ENCODE measurements around the gene CCR8. TPM values are rescaled to one million over a fixed set of nuclear protein-coding genes. Genes with fewer than 3 reads are reported as not detected.
"Not testable (repeated sequence)": the region's sequence is repeated elsewhere in the genome, so short reads cannot be mapped to it uniquely, and the experiment has no call there.

CCR8 gene
- total RNA-seq, 1 donor from 2014 or later: not detected

DNA sequence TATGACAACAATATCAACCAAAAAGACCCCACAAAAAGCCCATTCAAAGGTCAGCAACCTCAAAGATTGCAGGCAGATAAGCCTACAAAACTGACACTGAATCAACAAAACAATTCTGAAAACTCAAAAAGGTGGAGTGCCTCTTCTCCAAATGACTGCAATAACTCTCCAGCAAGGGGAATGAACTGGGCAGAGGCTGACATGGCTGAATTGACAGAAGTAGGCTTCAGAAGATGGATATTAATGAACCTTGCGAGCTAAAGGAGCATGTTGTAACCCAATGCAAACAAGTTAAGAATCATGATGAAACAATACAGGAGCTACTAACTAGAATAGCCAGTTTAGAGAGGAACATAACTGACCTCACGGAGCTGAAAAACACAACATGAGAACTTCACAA lies 33.3 kb downstream of the CCR8 start:
- Histone ChIP-seq H3K36me3 (no peaks in the 10 kb centered on the region), H3K4me1 (no peaks in the 10 kb centered on the region), H3K27me3 (no peaks in the 10 kb centered on the region), H3K4me3 (no peak overlapping the region), H3K9me3 (no peaks in the 10 kb centered on the region), H3K27ac (no peak overlapping the region)
- DNase-seq (ENCODE audit: extremely low spot score in 2 of 2): no peak
- intact Hi-C loops (cut with DNase I): no loop called here
- TF ChIP-seq POLR2A (IDR thresholded peaks at IDR 0.05) (no peak), POLR2AphosphoS5 (IDR thresholded peaks at IDR 0.05; ENCODE audit: insufficient read depth in 1 of 2, low read depth in 1 of 2) (no peak)
- TF ChIP-seq, protein P1, sequence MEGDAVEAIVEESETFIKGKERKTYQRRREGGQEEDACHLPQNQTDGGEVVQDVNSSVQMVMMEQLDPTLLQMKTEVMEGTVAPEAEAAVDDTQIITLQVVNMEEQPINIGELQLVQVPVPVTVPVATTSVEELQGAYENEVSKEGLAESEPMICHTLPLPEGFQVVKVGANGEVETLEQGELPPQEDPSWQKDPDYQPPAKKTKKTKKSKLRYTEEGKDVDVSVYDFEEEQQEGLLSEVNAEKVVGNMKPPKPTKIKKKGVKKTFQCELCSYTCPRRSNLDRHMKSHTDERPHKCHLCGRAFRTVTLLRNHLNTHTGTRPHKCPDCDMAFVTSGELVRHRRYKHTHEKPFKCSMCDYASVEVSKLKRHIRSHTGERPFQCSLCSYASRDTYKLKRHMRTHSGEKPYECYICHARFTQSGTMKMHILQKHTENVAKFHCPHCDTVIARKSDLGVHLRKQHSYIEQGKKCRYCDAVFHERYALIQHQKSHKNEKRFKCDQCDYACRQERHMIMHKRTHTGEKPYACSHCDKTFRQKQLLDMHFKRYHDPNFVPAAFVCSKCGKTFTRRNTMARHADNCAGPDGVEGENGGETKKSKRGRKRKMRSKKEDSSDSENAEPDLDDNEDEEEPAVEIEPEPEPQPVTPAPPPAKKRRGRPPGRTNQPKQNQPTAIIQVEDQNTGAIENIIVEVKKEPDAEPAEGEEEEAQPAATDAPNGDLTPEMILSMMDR (IDR thresholded peaks at IDR 0.05): no peak

DNA sequence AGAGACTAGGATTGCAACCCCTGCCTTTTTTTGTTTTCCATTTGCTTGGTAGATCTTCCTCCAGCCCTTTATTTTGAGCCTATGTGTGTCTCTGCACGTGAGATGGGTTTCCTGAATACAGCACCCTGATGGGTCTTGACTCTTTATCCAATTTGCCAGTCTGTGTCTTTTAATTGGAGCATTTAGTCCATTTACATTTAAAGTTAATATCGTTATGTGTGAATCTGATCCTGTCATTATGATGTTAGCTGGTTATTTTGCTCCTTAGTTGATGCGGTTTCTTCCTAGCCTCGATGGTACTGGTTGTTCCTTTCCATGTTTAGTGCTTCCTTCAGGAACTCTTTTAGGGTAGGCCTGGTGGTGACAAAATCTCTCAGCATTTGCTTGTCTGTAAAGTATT lies 40.9 kb downstream of the CCR8 start:
- H3K4me1 ChIP-seq; intact Hi-C loops (cut with DNase I); H3K9me3 ChIP-seq; DNase-seq (ENCODE audit: extremely low spot score in 2 of 2); H3K27ac ChIP-seq; H3K27me3 ChIP-seq; H3K4me3 ChIP-seq; H3K36me3 ChIP-seq: not testable (repeated sequence)

DNA sequence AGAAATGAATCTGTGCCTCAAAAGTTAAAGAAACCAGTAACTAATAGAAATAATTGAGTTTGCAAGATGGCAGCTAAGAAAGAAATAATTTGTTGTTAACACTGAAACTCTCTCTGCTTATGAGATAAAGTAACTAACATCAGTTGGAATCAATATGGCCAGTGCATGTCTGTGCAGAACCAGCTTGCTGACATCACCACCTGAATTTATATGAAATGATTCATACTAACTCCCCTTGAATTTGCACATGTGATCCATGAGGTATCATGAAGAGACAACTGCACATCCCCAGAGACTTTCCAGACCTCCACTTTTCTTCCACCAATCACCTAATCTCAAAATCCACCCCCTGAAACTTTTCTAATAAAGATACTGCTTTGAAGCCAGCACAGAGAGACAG lies 43.3 kb downstream of the CCR8 start:
- TF ChIP-seq, protein P1 (IDR thresholded peaks at IDR 0.05): no peak
- TF ChIP-seq POLR2AphosphoS5 (IDR thresholded peaks at IDR 0.05; ENCODE audit: insufficient read depth in 1 of 2, low read depth in 1 of 2) (no peak), POLR2A (IDR thresholded peaks at IDR 0.05) (no peak)
- H3K4me3 ChIP-seq: no peak overlapping the region
- no peak for DNase-seq (ENCODE audit: extremely low spot score in 2 of 2)
- no peak overlapping the region for H3K27ac ChIP-seq
- H3K9me3 ChIP-seq: no peaks in the 10 kb centered on the region
- no peaks in the 10 kb centered on the region for H3K27me3 ChIP-seq
- H3K36me3 ChIP-seq: no peaks in the 10 kb centered on the region
- intact Hi-C loops (cut with DNase I): no loop called here
- H3K4me1 ChIP-seq: no peaks in the 10 kb centered on the region

DNA sequence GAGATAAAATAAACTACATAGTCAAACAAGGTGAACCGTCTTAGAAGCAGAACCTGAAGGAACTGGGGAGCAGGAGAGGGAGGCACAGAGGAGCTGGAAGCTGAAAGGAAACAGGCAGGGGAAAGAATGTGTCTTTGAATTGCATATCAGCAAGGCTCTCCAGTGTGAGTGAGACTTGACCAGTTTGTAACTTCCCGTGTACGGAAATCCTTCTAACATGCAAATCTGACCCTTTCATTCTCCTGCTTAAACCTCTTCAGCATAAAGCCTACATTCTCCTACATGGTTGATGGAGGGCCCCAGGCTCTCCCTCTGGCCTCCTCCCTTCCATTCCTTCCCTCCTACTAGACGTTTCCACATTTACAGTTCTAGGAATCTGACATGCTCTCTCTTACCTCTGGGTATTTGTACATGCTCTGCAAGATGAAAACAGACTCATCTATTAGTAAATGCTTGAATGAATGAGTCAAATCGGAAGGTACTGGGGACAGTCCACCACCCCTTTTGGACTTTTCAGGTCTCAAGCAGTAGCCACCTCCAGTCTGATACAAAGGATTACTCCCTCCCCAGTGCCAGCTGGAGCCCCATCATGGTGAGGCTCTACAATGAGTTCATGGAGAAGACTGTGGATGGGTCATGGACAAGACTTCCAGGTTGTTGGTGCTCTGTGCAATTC lies 47.6 kb downstream of the CCR8 start:
- intact Hi-C loops (cut with DNase I): no loop called here
- no peak overlapping the region for H3K27ac ChIP-seq
- no peaks in the 10 kb centered on the region for H3K27me3 ChIP-seq
- DNase-seq (ENCODE audit: extremely low spot score in 2 of 2): no peak
- H3K4me3 ChIP-seq: no peak overlapping the region
- H3K9me3 ChIP-seq: no peaks in the 10 kb centered on the region
- no peaks in the 10 kb centered on the region for H3K36me3 ChIP-seq
- H3K4me1 ChIP-seq: no peaks in the 10 kb centered on the region
- TF ChIP-seq POLR2A (IDR thresholded peaks at IDR 0.05): no peak
- TF ChIP-seq, protein P1 (IDR thresholded peaks at IDR 0.05): no peak
- TF ChIP-seq POLR2AphosphoS5 (IDR thresholded peaks at IDR 0.05; ENCODE audit: insufficient read depth in 1 of 2, low read depth in 1 of 2): no peak

DNA sequence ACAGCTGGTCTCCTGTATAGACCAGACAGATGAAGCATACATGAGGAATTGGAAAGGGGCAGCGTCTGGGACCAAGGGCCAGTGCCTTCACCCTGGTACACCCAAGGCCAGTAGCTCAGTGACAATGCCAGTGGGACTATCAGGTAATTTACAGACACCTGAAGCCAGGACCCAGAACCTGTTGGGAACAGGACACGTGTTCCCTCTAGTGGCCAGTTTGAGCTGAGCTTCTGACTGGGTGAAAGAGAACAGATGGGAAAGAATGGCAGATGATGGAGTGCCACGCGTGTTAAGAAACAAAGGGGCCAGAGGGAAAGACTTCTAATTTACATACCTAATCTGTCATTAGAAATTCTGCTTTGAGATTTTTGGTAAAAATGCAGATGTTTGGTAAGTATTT lies 48.6 kb downstream of the CCR8 start:
- intact Hi-C loops (cut with DNase I): no loop called here
- H3K36me3 ChIP-seq: no peaks in the 10 kb centered on the region
- peaks cover 8% of the 10 kb centered on the region for H3K4me1 ChIP-seq
- H3K27me3 ChIP-seq: no peaks in the 10 kb centered on the region
- H3K27ac ChIP-seq: no peak overlapping the region
- H3K4me3 ChIP-seq: no peak overlapping the region
- no peaks in the 10 kb centered on the region for H3K9me3 ChIP-seq
- no peak for DNase-seq (ENCODE audit: extremely low spot score in 2 of 2)
- no peak for TF ChIP-seq POLR2A (IDR thresholded peaks at IDR 0.05)
- no peak for TF ChIP-seq POLR2AphosphoS5 (IDR thresholded peaks at IDR 0.05; ENCODE audit: insufficient read depth in 1 of 2, low read depth in 1 of 2)
- TF ChIP-seq, protein P1 (IDR thresholded peaks at IDR 0.05): peak in 1 of 3 experiments; percentile 27

Measured in vagina (tissue), 2 donors.